ENCODE measurements around the gene ZNF736.
"Not testable (repeated sequence)": the region's sequence is repeated elsewhere in the genome, so short reads cannot be mapped to it uniquely, and the experiment has no call there.

The ZNF736 gene

DNA sequence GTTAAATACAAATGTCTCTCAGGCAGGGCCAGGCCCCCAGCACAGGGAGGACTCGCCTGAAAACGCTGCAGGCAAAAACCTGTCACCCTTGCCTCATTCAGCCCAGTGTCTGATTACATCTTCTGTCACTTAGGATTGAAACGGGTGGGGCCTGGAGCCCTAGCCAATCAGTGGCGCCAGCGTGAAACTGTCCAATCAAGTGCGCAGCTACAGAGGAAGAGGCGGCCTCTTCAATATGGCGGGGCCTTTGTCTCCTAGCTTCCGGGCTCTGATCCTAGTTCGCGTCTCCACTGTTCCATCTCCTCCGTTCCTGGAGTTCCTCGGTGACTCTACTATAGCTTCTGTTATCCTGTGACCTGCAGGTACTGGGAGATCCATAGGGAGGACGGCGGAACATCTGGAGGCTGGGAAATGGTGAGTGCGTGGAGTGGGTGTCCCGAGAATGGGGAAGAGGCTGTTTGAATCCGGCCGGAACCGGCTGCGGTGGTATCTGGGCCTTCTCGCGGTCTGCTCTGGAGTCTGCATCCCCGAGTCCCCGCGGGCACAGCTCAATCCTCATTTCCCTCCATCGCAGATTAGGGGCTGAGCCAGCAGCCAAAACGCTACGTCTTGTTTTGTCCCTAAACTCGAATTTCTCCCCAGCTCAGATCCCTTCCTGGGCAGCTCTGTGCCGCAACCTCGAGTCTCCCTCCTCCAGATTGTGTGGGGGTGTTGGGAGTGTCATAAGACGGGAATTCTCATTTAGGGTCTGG lies at the start of gene ZNF736:
ZNF736 (plus strand) TSS at position 222 of the 752 bp plus-strand sequence; CDS start at position 412, 190 bp downstream.
- peak within 1 kb of the TSS; percentile 89 for H3K4me2 ChIP-seq

DNA sequence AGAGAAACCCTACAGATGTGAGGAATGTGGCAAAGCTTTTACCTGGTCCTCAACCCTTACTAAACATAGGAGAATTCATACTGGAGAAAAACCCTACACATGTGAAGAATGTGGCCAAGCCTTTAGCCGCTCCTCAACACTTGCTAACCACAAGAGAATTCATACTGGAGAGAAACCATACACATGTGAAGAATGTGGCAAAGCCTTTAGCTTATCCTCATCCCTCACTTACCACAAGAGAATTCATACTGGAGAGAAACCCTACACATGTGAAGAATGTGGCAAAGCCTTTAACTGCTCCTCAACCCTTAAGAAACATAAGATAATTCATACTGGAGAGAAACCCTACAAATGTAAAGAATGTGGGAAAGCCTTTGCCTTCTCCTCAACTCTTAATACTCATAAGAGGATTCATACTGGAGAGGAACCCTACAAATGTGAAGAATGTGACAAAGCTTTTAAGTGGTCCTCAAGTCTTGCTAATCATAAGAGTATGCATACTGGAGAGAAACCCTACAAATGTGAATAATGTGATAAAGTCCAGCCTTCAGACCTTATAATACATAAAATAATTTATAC lies 47.3 kb upstream of the ZNF736 start:
- no peak overlapping the region for H3K4me3 ChIP-seq
- TF ChIP-seq Cebpa-rat (IDR thresholded peaks at IDR 0.05), result no peak

More for the DNA sequence above, at the start of gene ZNF736:
- H3K27ac ChIP-seq, result peak within 1 kb of the TSS; percentile 99
- H3K9ac ChIP-seq, result peak within 1 kb of the TSS; percentile 99
- H3K4me3 ChIP-seq, result peak within 1 kb of the TSS; percentile 93
- no peaks in the 10 kb centered on the region for H4K20me1 ChIP-seq
- H3K27me3 ChIP-seq, result no peaks in the 10 kb centered on the region
- H3K36me3 ChIP-seq, result peaks cover 34% of the 10 kb centered on the region
- peaks cover 33% of the 10 kb centered on the region for H3K9me3 ChIP-seq
- no peak for TF ChIP-seq Cebpa-rat (IDR thresholded peaks at IDR 0.05)
- H3K4me1 ChIP-seq, result peaks cover 26% of the 10 kb centered on the region

DNA sequence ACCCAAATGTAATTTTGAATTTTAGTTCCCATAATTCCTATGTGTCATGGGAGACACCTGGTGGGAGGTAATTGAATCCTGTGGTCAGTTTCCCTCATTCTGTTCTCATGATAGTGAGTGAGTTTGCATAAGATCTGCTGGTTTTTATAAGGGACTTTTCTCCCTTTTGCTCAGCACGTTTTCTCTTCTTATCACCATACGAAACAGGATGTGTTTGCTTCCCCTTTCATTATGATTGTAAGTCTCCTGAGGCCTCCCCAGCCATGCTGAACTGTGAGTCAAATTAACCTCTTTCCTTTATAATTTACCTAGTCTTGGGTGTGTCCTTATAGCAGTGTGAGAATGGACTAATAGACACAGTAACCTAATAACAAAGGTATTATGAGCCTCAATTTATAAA lies 36.1 kb upstream of the ZNF736 start:
- Histone ChIP-seq H3K4me2 (no peak overlapping the region), H3K4me3 (no peak overlapping the region), H3K9me3 (peaks cover 27% of the 10 kb centered on the region), H3K4me1 (no peaks in the 10 kb centered on the region), H4K20me1 (no peaks in the 10 kb centered on the region), H3K9ac (no peak overlapping the region), H3K27ac (no peak overlapping the region), H3K36me3 (no peaks in the 10 kb centered on the region), H3K27me3 (no peaks in the 10 kb centered on the region)
- TF ChIP-seq Cebpa-rat (IDR thresholded peaks at IDR 0.05), result no peak

More for the DNA sequence above, 47.3 kb upstream of the ZNF736 start:
- H4K20me1 ChIP-seq, result no peaks in the 10 kb centered on the region
- H3K4me1 ChIP-seq, result no peaks in the 10 kb centered on the region
- H3K36me3 ChIP-seq, result no peaks in the 10 kb centered on the region
- H3K27ac ChIP-seq, result no peak overlapping the region
- H3K9ac ChIP-seq, result no peak overlapping the region
- H3K4me2 ChIP-seq, result no peak overlapping the region
- peaks cover 68% of the 10 kb centered on the region for H3K9me3 ChIP-seq
- H3K27me3 ChIP-seq, result no peaks in the 10 kb centered on the region

DNA sequence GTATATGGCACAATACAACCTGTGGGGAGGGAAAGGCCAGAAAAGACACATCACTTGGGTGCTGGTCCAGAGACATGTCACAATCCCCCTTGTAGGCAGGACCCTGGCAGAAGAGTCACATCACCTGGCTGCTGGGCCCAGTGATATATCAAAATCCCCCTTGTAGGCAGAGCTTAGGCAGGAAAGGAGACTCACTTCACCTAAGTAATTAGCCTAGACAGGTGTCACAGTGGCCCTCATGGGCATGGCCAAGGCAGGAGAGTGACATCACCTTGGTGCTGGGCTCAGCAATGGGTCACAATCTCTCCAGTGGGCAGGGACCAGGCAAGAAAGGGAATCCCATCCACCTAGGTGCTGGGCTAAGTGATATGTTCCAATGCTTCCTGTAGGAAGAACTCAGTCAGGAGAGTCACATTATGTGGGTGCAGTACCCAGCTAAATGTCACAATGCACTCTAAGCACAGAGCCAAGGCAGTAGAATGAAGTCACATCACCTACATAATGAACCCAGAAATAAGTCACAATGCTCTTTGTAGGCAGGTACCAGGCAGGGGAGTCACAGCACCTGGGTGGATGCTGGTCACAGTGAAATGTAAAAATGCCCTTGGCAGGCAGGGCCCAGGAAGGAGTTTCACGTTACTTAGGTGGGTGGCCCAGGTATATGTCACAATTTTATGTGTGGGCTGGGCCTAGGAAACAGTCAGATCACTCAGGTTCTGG lies 18.9 kb upstream of the ZNF736 start:
- Histone ChIP-seq H4K20me1 (no peaks in the 10 kb centered on the region), H3K9ac (no peak overlapping the region), H3K27me3 (no peaks in the 10 kb centered on the region), H3K9me3 (no peaks in the 10 kb centered on the region), H3K36me3 (no peaks in the 10 kb centered on the region), H3K27ac (no peak overlapping the region), H3K4me3 (no peak overlapping the region), H3K4me2 (no peak overlapping the region), H3K4me1 (no peaks in the 10 kb centered on the region)
- TF ChIP-seq Cebpa-rat (IDR thresholded peaks at IDR 0.05), result no peak

DNA sequence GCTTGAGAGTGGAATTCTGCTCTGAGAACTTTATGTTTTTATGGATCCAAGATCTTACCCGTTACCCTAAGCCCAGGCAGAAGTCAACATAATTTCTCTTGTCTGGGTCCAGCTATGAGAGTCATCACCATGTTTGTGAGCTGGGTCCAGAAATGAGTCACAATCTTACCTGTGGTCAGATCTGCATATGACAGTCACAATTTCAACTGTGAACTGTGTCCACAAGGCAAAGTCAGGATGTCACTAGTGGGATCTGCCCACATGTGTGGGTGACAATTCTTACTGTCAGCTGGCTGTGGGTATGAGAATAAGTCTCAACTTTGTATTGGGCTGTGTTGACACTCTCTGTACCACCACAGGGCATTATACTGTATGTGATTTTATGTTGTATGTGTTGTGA lies 16.3 kb upstream of the ZNF736 start:
- H3K27me3 ChIP-seq, H4K20me1 ChIP-seq, H3K4me3 ChIP-seq, H3K36me3 ChIP-seq, H3K4me1 ChIP-seq, H3K4me2 ChIP-seq, H3K27ac ChIP-seq, H3K9ac ChIP-seq: not testable (repeated sequence)
- peaks cover 16% of the 10 kb centered on the region for H3K9me3 ChIP-seq

DNA sequence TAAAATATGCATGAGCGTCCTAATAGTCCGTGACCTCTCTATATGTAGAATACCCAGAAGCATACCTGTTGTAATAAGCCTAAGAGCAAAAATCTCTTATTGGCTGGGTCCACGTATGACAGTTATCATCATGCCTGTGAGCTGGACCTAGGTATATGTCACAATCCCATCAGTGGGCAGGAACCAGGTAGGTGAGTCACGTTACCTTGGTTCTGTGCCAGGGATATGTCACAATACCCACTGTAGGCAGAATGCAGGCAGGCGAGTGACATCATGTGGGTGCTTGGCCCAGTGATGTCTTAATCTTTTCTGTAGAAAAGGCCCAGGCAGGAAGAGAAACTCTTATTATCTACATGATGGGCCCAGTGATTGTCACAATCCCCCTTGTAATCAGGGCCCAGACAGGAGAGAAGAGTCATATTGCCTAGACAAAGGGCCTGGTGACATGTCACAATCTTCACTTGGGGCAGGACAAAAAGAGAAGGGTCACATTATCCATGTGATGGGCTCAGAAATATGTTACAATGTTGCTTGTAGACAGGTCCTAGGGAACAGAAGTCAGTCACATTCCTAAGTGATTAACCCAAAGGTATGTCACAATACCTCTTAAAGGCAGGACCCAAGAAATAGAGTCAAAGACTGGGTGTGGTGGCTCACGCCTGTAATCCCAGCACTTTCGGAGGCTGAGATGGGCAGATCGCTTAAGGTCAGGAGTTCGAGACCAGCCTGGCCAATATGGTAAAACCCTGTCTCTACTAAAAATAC lies 12.9 kb upstream of the ZNF736 start:
- Histone ChIP-seq H3K36me3 (no peaks in the 10 kb centered on the region), H3K9me3 (peaks cover 18% of the 10 kb centered on the region), H3K4me3 (no peak overlapping the region), H3K27ac (no peak overlapping the region), H3K27me3 (no peaks in the 10 kb centered on the region), H3K9ac (no peak overlapping the region), H3K4me2 (no peak overlapping the region), H3K4me1 (peaks cover 7% of the 10 kb centered on the region; the same call in 1 of the 2 replicates), H4K20me1 (no peaks in the 10 kb centered on the region)
- no peak for TF ChIP-seq Cebpa-rat (IDR thresholded peaks at IDR 0.05)

DNA sequence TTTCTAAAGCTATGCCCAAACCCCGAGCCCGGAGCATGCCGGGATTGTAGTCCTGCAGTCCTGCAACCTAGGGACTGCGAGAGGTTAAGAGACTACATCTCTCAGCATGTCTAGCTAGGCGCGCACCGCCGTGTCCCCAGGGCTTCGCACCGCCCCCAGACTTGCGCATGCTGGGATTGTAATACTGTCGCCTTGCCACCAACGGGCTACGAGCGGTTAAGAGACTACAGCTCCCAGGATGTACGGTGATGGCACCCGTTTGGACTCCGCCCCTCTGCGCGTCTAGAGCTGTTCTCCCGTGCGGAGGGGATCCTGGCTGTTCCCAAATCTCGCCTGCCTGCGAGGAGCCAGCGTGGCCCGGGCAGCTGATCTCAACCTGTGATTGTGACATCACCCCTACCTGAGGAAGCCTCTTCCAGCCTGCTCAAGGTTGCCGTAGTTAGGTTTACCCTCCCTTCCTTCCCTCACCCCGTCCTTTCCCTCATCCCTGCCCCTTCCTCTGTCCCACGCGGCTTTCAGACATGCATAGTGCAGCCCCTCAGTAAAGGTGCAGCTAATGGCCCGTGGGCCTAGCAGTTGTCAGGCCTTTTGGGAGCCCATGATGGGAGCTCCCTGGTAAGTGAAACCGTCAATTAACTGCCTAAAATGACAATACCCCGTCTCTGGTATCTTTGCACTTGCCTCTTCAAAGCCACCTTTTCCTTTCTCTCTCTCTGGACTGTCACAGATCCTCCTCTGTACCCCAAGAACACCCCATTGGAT lies 6.3 kb upstream of the ZNF736 start:
- no peaks in the 10 kb centered on the region for H3K27me3 ChIP-seq
- H3K4me3 ChIP-seq, result peak overlapping the region; percentile 70

DNA sequence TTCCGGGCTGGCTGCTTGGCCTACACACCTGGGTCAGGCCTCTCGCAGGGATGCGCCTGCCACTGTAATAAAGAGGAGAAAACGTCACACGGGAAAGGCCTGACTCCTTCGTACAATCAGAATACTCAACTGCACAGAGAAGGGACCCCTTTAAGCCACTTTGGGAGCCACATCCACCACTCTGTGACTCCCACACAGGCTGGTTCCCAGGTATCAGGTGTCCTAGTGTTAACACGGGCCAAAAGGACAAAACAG lies 5.8 kb upstream of the ZNF736 start:
- no peaks in the 10 kb centered on the region for H4K20me1 ChIP-seq
- TF ChIP-seq Cebpa-rat (IDR thresholded peaks at IDR 0.05), result no peak
- peak overlapping the region; percentile 87 for H3K4me2 ChIP-seq
- H3K27me3 ChIP-seq, result no peaks in the 10 kb centered on the region
- H3K4me1 ChIP-seq, result peaks cover 22% of the 10 kb centered on the region
- peak overlapping the region; percentile 70 for H3K4me3 ChIP-seq
- peak overlapping the region; percentile 84 for H3K9ac ChIP-seq
- H3K27ac ChIP-seq, result peak overlapping the region; percentile 75
- H3K36me3 ChIP-seq, result peaks cover 5% of the 10 kb centered on the region; the same call in 1 of the 2 replicates
- no peaks in the 10 kb centered on the region for H3K9me3 ChIP-seq

More for the DNA sequence above, 6.3 kb upstream of the ZNF736 start:
- Histone ChIP-seq H3K27ac (peak overlapping the region; percentile 75), H3K9ac (peak overlapping the region; percentile 84), H3K36me3 (peaks cover 5% of the 10 kb centered on the region; the same call in 1 of the 2 replicates), H4K20me1 (no peaks in the 10 kb centered on the region), H3K9me3 (peaks cover 2% of the 10 kb centered on the region), H3K4me2 (peak overlapping the region; percentile 87), H3K4me1 (peaks cover 21% of the 10 kb centered on the region; the same call in 1 of the 2 replicates)
- TF ChIP-seq Cebpa-rat (IDR thresholded peaks at IDR 0.05), result no peak

- Histone ChIP-seq H3K4me3 (no peak overlapping the region), H3K27ac (no peak overlapping the region), H3K27me3 (no peaks in the 10 kb centered on the region), H3K9me3 (peaks cover 8% of the 10 kb centered on the region; the same call in 1 of the 2 replicates), H3K9ac (no peak overlapping the region), H3K4me2 (no peak overlapping the region), H4K20me1 (no peaks in the 10 kb centered on the region), H3K36me3 (peaks cover 10% of the 10 kb centered on the region), H3K4me1 (peaks cover 32% of the 10 kb centered on the region)
- no peak for TF ChIP-seq Cebpa-rat (IDR thresholded peaks at IDR 0.05)
These were observed 3.3 kb upstream of the ZNF736 start for GRCh38 chr7:64310426-64310825.

Measured in BLaER1 (cell line).